GM19328 (cell line): ENCODE results near the gene PBRM1.

Experiments used
- ATAC-seq: cut with Tn5 transposase; IDR thresholded peaks from one replicate; pipeline ENCODE4 v1.9.1; 2021; ENCODE audit warnings: mild to moderate bottlenecking, moderate library complexity; ENCODE audit not compliant: unreplicated experiment

Gene PBRM1

GRCh38 chr3:52525680-52526561, 159.8 kb downstream of the PBRM1 start:
- no peak for ATAC-seq

GRCh38 chr3:52524752-52525679, 160.7 kb downstream of the PBRM1 start:
- ATAC-seq: no peak

DNA sequence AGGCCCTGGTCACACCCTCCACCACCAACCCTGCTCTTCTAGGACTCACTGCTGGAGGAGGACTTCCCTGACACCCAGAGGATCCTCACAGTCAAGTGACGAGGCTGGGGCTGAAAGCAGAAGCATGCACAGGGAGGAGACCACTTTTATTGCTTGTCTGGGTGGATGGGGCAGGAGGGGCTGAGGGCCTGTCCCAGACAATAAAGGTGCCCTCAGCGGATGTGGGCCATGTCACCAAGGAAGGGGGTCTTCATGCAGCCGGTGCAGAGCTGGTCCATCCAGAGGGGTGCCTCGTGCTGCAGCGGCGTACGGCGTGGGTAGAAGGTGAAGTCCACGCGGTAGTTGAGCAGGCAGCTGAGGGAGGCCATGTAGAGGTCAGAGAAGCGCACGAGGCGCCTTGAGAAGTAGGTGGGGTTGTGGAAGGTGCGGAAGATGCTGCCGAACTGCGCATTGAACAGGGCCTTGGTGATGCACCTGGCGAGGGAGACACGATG, 161.4 kb downstream of the PBRM1 start:
- no peak for ATAC-seq

GRCh38 chr3:52523386-52524257, 162.1 kb downstream of the PBRM1 start:
- no peak for ATAC-seq

DNA sequence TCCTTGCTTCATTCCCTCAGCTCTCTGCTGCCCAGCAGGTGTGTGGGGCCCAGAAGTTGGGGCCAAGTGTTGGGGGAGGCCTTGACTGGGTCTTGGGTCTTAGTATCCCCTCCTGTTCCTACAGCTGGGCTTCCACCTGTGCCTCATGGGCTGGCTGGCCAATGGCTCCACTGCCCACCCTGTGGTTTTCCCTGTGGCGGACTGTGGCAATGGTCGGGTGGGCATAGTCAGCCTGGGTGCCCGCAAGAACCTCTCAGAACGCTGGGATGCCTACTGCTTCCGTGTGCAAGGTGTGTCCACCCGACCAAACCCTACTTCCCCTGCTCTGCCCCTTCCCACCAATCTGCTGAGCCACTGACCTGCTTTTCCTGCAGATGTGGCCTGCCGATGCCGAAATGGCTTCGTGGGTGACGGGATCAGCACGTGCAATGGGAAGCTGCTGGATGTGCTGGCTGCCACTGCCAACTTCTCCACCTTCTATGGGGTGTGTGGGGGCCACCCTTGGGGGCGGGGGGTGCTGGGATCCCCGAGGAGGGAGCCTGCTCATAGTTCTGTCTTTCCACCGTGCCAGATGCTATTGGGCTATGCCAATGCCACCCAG, 163.0 kb downstream of the PBRM1 start:
- ATAC-seq: no peak

DNA sequence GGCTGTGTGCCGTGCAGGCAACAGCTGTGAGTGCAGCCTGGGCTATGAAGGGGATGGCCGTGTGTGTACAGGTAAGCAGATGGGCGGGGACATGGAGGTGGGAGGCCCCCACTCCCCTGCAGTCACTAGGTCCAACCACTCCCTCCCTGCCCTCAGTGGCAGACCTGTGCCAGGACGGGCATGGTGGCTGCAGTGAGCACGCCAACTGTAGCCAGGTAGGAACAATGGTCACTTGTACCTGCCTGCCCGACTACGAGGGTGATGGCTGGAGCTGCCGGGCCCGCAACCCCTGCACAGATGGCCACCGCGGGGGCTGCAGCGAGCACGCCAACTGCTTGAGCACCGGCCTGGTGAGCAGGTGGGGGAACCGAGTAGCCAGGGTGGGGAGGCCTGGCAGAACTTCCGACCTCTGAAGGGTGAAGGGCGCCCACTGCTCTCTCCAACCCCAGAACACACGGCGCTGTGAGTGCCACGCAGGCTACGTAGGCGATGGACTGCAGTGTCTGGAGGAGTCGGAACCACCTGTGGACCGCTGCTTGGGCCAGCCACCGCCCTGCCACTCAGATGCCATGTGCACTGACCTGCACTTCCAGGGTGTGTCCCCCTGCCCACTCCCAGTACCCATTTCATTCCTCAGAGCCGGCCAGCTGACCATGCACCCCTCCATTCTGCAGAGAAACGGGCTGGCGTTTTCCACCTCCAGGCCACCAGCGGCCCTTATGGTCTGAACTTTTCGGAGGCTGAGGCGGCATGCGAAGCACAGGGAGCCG, 163.6 kb downstream of the PBRM1 start:
- ATAC-seq: no peak

DNA sequence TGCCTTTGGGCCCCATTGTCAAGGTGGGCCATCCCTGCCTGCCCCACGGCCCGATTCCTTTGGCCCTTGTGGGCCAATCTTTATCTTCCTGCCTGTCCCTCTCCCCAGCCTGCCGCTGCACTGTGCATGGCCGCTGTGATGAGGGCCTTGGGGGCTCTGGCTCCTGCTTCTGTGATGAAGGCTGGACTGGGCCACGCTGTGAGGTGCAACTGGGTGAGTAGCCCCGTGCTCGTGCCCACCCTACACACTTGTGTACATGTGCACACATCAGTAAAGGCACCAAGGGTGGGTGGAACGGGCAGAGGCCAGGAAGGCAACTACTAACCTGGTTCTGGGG, 164.3 kb downstream of the PBRM1 start:
- ATAC-seq: no peak

DNA sequence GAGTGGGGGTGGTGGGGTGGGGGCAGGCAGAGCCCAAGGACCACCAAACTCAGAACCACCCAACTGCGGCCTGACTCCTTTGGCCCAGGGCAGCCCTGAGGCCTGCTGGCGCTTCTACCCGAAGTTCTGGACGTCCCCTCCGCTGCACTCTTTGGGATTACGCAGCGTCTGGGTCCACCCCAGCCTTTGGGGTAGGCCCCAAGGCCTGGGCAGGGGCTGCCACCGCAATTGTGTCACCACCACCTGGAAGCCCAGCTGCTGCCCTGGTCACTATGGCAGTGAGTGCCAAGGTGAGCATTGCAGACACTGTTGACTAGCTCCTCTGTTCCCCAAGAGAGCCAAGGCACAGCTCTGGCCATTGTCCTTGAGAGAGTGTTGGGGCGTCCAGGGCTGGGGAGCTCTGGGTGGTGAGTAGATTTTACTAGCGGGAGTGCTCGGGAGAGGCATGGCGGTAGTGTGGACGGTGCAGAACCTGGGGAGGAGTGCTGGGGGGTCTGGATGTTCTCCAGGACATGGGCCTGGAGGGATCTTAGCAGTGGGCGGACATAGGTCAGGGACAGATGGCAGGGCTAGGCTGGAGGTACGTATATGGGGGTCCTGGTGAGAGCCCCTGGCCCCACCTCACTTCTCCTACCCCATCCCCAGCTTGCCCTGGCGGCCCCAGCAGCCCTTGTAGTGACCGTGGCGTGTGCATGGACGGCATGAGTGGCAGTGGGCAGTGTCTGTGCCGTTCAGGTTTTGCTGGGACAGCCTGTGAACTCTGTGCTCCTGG, 164.8 kb downstream of the PBRM1 start:
- no peak for ATAC-seq

- ATAC-seq: no peak
Observed at GRCh38 chr3:52520141-52520667, 165.5 kb downstream of the PBRM1 start.

DNA sequence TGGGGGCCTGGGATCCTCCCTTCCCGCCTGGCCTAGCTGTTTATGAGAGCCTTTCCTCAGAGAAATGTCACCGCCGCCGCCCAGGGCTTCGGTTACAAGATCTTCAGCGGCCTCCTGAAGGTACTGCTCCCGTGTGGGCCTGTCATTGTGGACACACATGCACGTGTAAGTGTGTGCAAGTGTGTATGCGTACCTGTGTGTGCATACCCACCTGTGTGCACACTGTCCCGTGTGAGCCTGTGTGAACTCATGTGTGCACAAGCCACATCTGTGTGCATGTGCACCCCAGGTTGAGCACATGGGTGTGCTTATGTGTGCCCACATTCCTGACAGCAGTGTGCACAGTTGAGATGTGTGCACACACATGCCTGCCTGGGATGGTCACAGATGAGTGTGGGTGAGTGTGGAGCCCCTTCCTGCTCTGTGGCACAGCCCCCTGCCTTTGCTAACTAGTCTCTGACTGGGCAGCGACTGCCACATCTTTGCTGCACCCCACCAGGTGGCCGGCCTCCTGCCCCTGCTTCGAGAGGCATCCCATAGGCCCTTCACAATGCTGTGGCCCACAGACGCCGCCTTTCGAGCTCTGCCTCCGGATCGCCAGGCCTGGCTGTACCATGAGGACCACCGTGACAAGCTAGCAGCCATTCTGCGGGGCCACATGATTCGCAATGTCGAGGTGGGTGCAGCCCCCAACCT, 166.1 kb downstream of the PBRM1 start:
- no peak for ATAC-seq

DNA sequence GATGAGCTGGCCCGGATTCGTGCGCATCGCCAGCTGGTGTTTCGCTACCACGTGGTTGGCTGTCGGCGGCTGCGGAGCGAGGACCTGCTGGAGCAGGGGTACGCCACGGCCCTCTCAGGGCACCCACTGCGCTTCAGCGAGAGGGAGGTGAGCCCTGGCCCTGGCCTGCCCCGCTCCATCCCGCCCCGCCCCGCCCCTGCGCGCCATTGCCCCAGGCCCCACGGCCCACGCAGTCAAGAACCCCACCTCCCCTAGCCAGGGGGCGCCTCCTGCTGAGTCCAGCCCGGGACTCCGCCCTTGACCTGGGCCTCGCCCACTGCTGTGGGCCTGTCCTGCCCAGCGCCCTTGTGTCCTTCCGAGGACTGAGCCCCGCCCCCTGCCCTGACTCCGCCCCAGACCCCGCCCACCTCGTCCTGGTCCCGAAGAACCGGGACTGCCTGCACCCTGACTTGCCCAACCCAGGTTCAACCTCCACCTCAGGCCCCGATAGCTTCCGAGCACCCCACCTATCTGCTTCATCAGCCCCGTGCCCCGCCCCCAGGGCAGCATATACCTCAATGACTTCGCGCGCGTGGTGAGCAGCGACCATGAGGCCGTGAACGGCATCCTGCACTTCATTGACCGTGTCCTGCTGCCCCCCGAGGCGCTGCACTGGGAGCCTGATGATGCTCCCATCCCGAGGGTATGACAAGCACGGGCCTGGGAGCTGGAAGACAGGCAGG, 166.8 kb downstream of the PBRM1 start:
- no peak for ATAC-seq

GRCh38 chr3:52517796-52518722, 167.7 kb downstream of the PBRM1 start:
- no peak for ATAC-seq

GRCh38 chr3:52516509-52517195, 169.1 kb downstream of the PBRM1 start:
- no peak for ATAC-seq

GRCh38 chr3:52515192-52515591, 170.5 kb downstream of the PBRM1 start:
- ATAC-seq: no peak

DNA sequence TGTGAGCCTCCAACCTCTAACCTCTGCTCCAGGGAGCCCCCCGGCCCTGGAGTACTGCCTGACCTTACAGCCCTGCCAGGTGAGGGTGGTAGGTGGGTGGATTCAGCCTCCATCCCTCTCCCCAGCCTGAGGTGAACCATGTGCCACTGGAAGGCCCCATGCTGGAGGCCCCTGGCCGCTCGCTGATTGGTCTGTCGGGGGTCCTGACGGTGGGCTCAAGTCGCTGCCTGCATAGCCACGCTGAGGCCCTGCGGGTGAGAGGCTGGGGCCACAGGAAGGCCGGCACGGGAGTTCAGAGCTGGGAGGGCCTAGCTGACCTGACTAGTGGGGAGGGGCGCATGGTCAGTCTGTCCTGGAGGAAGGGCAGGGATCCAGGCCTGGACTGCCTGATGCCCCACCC, 171.1 kb downstream of the PBRM1 start:
- ATAC-seq: no peak

GRCh38 chr3:52513281-52513680, 172.4 kb downstream of the PBRM1 start:
- no peak for ATAC-seq
